Erythroblast (primary cell): ENCODE results near the gene WDFY4.

Experiments
- GATA1 ChIP-seq: IDR thresholded peaks from 2 replicates; pipeline ENCODE4 v1.6.1; 2011; ENCODE audit warnings: low read depth, mild to moderate bottlenecking, control low read depth, low read length, moderate library complexity
- POLR2A ChIP-seq: IDR thresholded peaks from 2 replicates; pipeline ENCODE4 v1.6.1; 2011; ENCODE audit warnings: mild to moderate bottlenecking, low read length

- TF ChIP-seq POLR2A, result no peak
- no peak for TF ChIP-seq GATA1
Measured at GRCh38 chr10:48964038-48964437, 279.4 kb downstream of the WDFY4 start.
